ENCODE data around the gene GIMAP4. TPM values are rescaled to one million over a fixed set of nuclear protein-coding genes. Genes with fewer than 3 reads are reported as not detected.

The GIMAP4 gene
- total RNA-seq, 2 experiments from 2014 or later, result not detected

- Histone ChIP-seq H3K9me3 (ENCODE audit: low read length) (no peaks in the 10 kb centered on the region), H3K4me2 (ENCODE audit: low read length) (no peak overlapping the region), H3K9me2 (ENCODE audit: insufficient read depth, low read length) (no peaks in the 10 kb centered on the region), H3K27ac (ENCODE audit: low read depth, low read length, poor library complexity, severe bottlenecking) (no peak overlapping the region), H3K79me2 (ENCODE audit: insufficient read depth, low read depth, low read length) (no peaks in the 10 kb centered on the region), H3K4me1 (ENCODE audit: insufficient read depth, low read length, poor library complexity, severe bottlenecking) (no peaks in the 10 kb centered on the region), H3K4me3 (ENCODE audit: low read depth, low read length, poor library complexity, severe bottlenecking) (no peak overlapping the region), H2AFZ (ENCODE audit: low read length) (no peak overlapping the region), H3K36me3 (ENCODE audit: insufficient read depth, low read length) (no peaks in the 10 kb centered on the region), H4K20me1 (ENCODE audit: insufficient read depth, low read length) (no peaks in the 10 kb centered on the region)
- BruUV-seq (replicated peaks), result no TSS peak
- ChIA-PET POLR2A (no interaction called here), CTCF (ENCODE audit: unreplicated experiment) (no interaction called here)
- TF ChIP-seq, protein P1, sequence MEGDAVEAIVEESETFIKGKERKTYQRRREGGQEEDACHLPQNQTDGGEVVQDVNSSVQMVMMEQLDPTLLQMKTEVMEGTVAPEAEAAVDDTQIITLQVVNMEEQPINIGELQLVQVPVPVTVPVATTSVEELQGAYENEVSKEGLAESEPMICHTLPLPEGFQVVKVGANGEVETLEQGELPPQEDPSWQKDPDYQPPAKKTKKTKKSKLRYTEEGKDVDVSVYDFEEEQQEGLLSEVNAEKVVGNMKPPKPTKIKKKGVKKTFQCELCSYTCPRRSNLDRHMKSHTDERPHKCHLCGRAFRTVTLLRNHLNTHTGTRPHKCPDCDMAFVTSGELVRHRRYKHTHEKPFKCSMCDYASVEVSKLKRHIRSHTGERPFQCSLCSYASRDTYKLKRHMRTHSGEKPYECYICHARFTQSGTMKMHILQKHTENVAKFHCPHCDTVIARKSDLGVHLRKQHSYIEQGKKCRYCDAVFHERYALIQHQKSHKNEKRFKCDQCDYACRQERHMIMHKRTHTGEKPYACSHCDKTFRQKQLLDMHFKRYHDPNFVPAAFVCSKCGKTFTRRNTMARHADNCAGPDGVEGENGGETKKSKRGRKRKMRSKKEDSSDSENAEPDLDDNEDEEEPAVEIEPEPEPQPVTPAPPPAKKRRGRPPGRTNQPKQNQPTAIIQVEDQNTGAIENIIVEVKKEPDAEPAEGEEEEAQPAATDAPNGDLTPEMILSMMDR (conservative IDR thresholded peaks at IDR 0.05; ENCODE audit: low read length), result no peak
- TF ChIP-seq EZH2phosphoT487 (IDR thresholded peaks at IDR 0.05; ENCODE audit: borderline replicate concordance, low read depth, low read length), result no peak
- intact Hi-C loops (cut with micrococcal nuclease; ENCODE audit: unreplicated experiment), result no loop called here
- DNase-seq (ENCODE audit: low spot score), result no peak
Measured at GRCh38 chr7:150524018-150524417, 43.2 kb upstream of the GIMAP4 start.

GRCh38 chr7:150531704-150532103, 35.5 kb upstream of the GIMAP4 start:
- no peaks in the 10 kb centered on the region for H3K9me3 ChIP-seq (ENCODE audit: low read length)
- DNase-seq (ENCODE audit: low spot score), result no peak
- intact Hi-C loops (cut with micrococcal nuclease; ENCODE audit: unreplicated experiment), result no loop called here
- H3K79me2 ChIP-seq (ENCODE audit: insufficient read depth, low read depth, low read length), result no peaks in the 10 kb centered on the region
- no peaks in the 10 kb centered on the region for H3K36me3 ChIP-seq (ENCODE audit: insufficient read depth, low read length)
- H3K4me1 ChIP-seq (ENCODE audit: insufficient read depth, low read length, poor library complexity, severe bottlenecking), result no peaks in the 10 kb centered on the region
- H3K4me2 ChIP-seq (ENCODE audit: low read length), result no peak overlapping the region
- H4K20me1 ChIP-seq (ENCODE audit: insufficient read depth, low read length), result no peaks in the 10 kb centered on the region
- ChIA-PET CTCF (ENCODE audit: unreplicated experiment) (no interaction called here), POLR2A (no interaction called here)
- H3K9me2 ChIP-seq (ENCODE audit: insufficient read depth, low read length), result no peaks in the 10 kb centered on the region
- no peak overlapping the region for H2AFZ ChIP-seq (ENCODE audit: low read length)
- H3K4me3 ChIP-seq (ENCODE audit: low read depth, low read length, poor library complexity, severe bottlenecking), result no peak overlapping the region
- TF ChIP-seq EZH2phosphoT487 (IDR thresholded peaks at IDR 0.05; ENCODE audit: borderline replicate concordance, low read depth, low read length), result no peak
- TF ChIP-seq, protein P1 (conservative IDR thresholded peaks at IDR 0.05; ENCODE audit: low read length), result no peak
- no peak overlapping the region for H3K27ac ChIP-seq (ENCODE audit: low read depth, low read length, poor library complexity, severe bottlenecking)
- BruUV-seq (replicated peaks), result no TSS peak

DNA sequence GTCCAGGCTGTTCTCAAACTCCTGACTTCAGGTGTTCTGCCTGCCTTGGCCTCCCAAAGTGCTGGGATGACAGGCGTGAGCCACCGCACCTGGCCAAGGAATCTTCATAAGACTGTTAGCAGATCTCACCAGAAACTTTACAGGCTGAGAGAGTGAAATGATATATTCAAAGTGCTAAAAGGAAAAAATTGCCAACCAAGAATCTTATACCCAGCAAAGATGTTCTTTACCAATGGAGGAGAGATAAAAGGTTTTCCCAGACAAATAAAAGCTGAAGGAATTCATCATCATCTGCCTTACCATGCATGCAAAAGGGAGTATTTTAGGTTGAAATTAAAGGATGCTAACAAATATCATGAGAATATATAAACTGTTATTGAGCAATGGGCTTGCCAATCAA, 28.9 kb upstream of the GIMAP4 start:
- Histone ChIP-seq H2AFZ (ENCODE audit: low read length) (no peak overlapping the region), H3K4me1 (ENCODE audit: insufficient read depth, low read length, poor library complexity, severe bottlenecking) (no peaks in the 10 kb centered on the region), H3K9me2 (ENCODE audit: insufficient read depth, low read length) (no peaks in the 10 kb centered on the region), H3K4me2 (ENCODE audit: low read length) (no peak overlapping the region), H3K36me3 (ENCODE audit: insufficient read depth, low read length) (no peaks in the 10 kb centered on the region), H4K20me1 (ENCODE audit: insufficient read depth, low read length) (no peaks in the 10 kb centered on the region), H3K9me3 (ENCODE audit: low read length) (no peaks in the 10 kb centered on the region), H3K79me2 (ENCODE audit: insufficient read depth, low read depth, low read length) (no peaks in the 10 kb centered on the region), H3K27ac (ENCODE audit: low read depth, low read length, poor library complexity, severe bottlenecking) (no peak overlapping the region), H3K4me3 (ENCODE audit: low read depth, low read length, poor library complexity, severe bottlenecking) (no peak overlapping the region)
- intact Hi-C loops (cut with micrococcal nuclease; ENCODE audit: unreplicated experiment), result no loop called here
- POLR2A ChIA-PET, result no interaction called here
- no TSS peak for BruUV-seq (replicated peaks)
- no peak for DNase-seq (ENCODE audit: low spot score)
- CTCF ChIA-PET (ENCODE audit: unreplicated experiment), result no interaction called here
- no peak for TF ChIP-seq EZH2phosphoT487 (IDR thresholded peaks at IDR 0.05; ENCODE audit: borderline replicate concordance, low read depth, low read length)
- TF ChIP-seq, protein P1 (conservative IDR thresholded peaks at IDR 0.05; ENCODE audit: low read length), result no peak
